PFSK-1 (cell line): ENCODE results near the gene PXK.

Experiments
- FOXP2 ChIP-seq: optimal IDR thresholded peaks from 2 replicates; pipeline ENCODE3; 2011; ENCODE audit warnings: borderline replicate concordance, control low read depth, inconsistent platforms; ENCODE audit not compliant: insufficient read depth; ENCODE audit errors: extremely low read length, extremely low read depth
- POLR2AphosphoS5 ChIP-seq: IDR thresholded peaks from 2 replicates; pipeline ENCODE4 v1.6.1; 2012; ENCODE audit warnings: low read depth, mild to moderate bottlenecking, control low read depth, low read length, moderate library complexity
- SIN3A ChIP-seq: IDR thresholded peaks from 2 replicates; pipeline ENCODE4 v1.6.1; 2012; ENCODE audit warnings: mild to moderate bottlenecking, low read length, moderate library complexity, borderline replicate concordance; ENCODE audit not compliant: insufficient read depth
- TAF1 ChIP-seq: IDR thresholded peaks from 2 replicates; pipeline ENCODE4 v1.6.1; 2012; ENCODE audit warnings: low read length, control low read depth, borderline replicate concordance; ENCODE audit not compliant: insufficient read depth
- TF ChIP-seq, protein P1 (sequence below), 2 experiments: IDR thresholded peaks; 2 replicates each; pipeline versions ENCODE4 v1.6.1 to v1.8.0; 2011 to 2012; ENCODE audit warnings: low read depth in 2 of 2, low read length in 2 of 2, control low read depth in 1 of 2, inconsistent platforms in 1 of 2, mild to moderate bottlenecking in 1 of 2, moderate library complexity in 1 of 2; ENCODE audit not compliant: insufficient read depth in 1 of 2

DNA sequence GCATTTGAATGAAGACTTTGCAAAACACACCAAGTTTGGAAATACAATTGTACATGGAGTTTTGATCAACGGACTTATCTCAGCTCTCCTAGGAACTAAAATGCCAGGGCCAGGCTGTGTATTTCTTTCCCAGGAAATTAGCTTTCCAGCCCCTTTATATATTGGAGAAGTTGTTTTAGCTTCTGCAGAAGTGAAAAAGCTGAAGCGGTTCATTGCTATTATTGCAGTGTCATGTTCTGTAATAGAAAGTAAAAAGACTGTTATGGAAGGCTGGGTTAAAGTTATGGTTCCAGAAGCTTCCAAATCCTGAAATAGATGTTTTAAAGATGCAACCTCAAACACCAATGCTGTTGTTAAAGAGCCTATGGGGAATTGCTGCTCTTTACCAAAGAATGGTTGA lies 14.9 kb upstream of the PXK start:
- TF ChIP-seq POLR2AphosphoS5 (no peak), SIN3A (no peak), TAF1 (no peak), FOXP2 (no peak)
- TF ChIP-seq, protein P1, sequence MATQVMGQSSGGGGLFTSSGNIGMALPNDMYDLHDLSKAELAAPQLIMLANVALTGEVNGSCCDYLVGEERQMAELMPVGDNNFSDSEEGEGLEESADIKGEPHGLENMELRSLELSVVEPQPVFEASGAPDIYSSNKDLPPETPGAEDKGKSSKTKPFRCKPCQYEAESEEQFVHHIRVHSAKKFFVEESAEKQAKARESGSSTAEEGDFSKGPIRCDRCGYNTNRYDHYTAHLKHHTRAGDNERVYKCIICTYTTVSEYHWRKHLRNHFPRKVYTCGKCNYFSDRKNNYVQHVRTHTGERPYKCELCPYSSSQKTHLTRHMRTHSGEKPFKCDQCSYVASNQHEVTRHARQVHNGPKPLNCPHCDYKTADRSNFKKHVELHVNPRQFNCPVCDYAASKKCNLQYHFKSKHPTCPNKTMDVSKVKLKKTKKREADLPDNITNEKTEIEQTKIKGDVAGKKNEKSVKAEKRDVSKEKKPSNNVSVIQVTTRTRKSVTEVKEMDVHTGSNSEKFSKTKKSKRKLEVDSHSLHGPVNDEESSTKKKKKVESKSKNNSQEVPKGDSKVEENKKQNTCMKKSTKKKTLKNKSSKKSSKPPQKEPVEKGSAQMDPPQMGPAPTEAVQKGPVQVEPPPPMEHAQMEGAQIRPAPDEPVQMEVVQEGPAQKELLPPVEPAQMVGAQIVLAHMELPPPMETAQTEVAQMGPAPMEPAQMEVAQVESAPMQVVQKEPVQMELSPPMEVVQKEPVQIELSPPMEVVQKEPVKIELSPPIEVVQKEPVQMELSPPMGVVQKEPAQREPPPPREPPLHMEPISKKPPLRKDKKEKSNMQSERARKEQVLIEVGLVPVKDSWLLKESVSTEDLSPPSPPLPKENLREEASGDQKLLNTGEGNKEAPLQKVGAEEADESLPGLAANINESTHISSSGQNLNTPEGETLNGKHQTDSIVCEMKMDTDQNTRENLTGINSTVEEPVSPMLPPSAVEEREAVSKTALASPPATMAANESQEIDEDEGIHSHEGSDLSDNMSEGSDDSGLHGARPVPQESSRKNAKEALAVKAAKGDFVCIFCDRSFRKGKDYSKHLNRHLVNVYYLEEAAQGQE (IDR thresholded peaks at IDR 0.05; ENCODE audit: insufficient read depth in 1 of 2, low read depth in 2 of 2, low read length in 2 of 2): no peak
